BLaER1 treated with 17β-estradiol and CSF1 and Interleukin-3, amounts not matched to agents 10 nM and 100 nM (cell line): ENCODE data around the gene CEP170B.
"Not testable (repeated sequence)": the region's sequence is repeated elsewhere in the genome, so short reads cannot be mapped to it uniquely, and the experiment has no call there.

Experiments
- H3K27ac ChIP-seq, 11 experiments: shearing (Covaris generic); formaldehyde crosslinking; 2 replicates each; pipeline ENCODE4 v1.8.1; 2022
- H3K27me3 ChIP-seq, 11 experiments: shearing (Covaris generic); formaldehyde crosslinking; 2 replicates each; pipeline ENCODE4 v1.8.1; 2022
- H3K36me3 ChIP-seq, 11 experiments: shearing (Covaris generic); formaldehyde crosslinking; 2 replicates each; pipeline ENCODE4 v1.8.1; 2022
- H3K4me1 ChIP-seq, 10 experiments: shearing (Covaris generic); formaldehyde crosslinking; 2 replicates each; pipeline ENCODE4 v1.8.1; 2022
- H3K4me2 ChIP-seq, 11 experiments: shearing (Covaris generic); formaldehyde crosslinking; 2 replicates each; pipeline ENCODE4 v1.8.1; 2022
- H3K4me3 ChIP-seq, 10 experiments: shearing (Covaris generic); formaldehyde crosslinking; 2 replicates each; pipeline ENCODE4 v1.8.1; 2022
- H3K9ac ChIP-seq, 11 experiments: shearing (Covaris generic); formaldehyde crosslinking; 2 replicates each; pipeline ENCODE4 v1.8.1; 2022
- H3K9me3 ChIP-seq, 11 experiments: shearing (Covaris generic); formaldehyde crosslinking; replicated peaks in 1 of 11; 2 replicates each; pipeline ENCODE4 v1.8.1; 2022
- H4K20me1 ChIP-seq, 11 experiments: shearing (Covaris generic); formaldehyde crosslinking; 2 replicates each; pipeline ENCODE4 v1.8.1; 2022
- Cebpa-rat ChIP-seq, 11 experiments: shearing (Covaris generic); IDR thresholded peaks; 2 replicates each; pipeline ENCODE4 v1.8.1; 2022

The CEP170B gene

DNA sequence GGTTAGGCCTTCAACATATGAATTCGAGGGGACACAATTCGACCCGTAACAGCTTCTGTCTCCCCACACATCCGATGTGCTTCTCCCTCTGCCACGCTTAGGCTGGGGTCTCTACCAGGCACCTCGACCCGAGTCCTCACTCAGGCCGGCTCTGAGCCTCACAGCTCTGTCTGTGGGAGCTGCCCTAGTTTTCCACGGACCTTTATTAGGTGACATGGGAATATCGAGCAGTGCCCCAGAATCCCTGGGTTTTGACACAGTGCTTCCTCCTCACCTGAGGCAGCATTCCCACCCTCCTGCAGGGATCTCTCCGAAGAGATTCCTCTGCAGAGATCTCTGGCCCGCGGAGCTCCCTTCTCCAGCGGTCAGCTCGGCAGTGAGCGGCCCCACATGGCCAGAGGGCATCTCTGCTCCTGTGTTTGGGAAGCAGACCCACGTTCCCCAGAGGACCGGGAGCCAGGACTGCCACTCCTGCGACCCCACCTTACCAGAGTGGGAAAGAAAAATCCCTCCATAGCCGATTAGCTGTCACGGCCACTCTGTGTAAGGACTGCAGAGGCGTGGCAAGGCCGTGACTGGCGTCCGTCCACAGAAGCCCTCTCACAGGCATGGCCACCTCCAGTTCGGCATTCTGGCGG lies 43.0 kb upstream of the CEP170B start:
- Histone ChIP-seq H3K27me3 (peaks cover 5 to 21% (median 16%) of the 10 kb centered on the region in 11 experiments; a peak in 21 of 22 replicates), H3K4me1 (peaks cover 6 to 17% (median 15%) of the 10 kb centered on the region in 10 experiments), H3K36me3 (peaks cover 0 to 12% (median 9%) of the 10 kb centered on the region in 11 experiments; a peak in 12 of 22 replicates), H3K4me2 (no peak overlapping the region), H4K20me1 (peaks cover 0 to 2% (median under 1%) of the 10 kb centered on the region in 11 experiments; a peak in 5 of 22 replicates), H3K4me3 (no peak overlapping the region), H3K9me3 (peaks cover 0 to 18% (median 8%) of the 10 kb centered on the region in 11 experiments; a peak in 12 of 22 replicates), H3K27ac (no peak overlapping the region), H3K9ac (0 out of 22 replicates have a peak overlapping the region, but pooled peaks of 1 of the 11 experiments have one; percentile 18)
- no peak for TF ChIP-seq Cebpa-rat (IDR thresholded peaks at IDR 0.05)

- H3K36me3 ChIP-seq, result peaks cover 0 to 8% (median 6%) of the 10 kb centered on the region in 11 experiments; a peak in 12 of 22 replicates
- H3K4me1 ChIP-seq, result peaks cover 10 to 20% (median 18%) of the 10 kb centered on the region in 10 experiments; a peak in 19 of 20 replicates
- peaks cover 0 to 12% (median 4%) of the 10 kb centered on the region in 11 experiments; a peak in 12 of 22 replicates for H3K9me3 ChIP-seq
- no peak overlapping the region for H3K9ac ChIP-seq
- no peak overlapping the region for H3K4me2 ChIP-seq
- peaks cover 5 to 26% (median 19%) of the 10 kb centered on the region in 11 experiments; a peak in 21 of 22 replicates for H3K27me3 ChIP-seq
- H3K4me3 ChIP-seq, result no peak overlapping the region
- H3K27ac ChIP-seq, result no peak overlapping the region
- no peak for TF ChIP-seq Cebpa-rat (IDR thresholded peaks at IDR 0.05)
- peaks cover 0 to 7% (median 4%) of the 10 kb centered on the region in 11 experiments; a peak in 7 of 22 replicates for H4K20me1 ChIP-seq
Observed at GRCh38 chr14:104822821-104823615, 42.0 kb upstream of the CEP170B start.

- Histone ChIP-seq H3K9me3 (peaks cover 0 to 10% (median 0%) of the 10 kb centered on the region in 11 experiments; a peak in 6 of 22 replicates), H3K9ac (no peak overlapping the region), H3K36me3 (no peaks in the 10 kb centered on the region; a peak in 4 of 22 replicates), H3K4me3 (no peak overlapping the region), H3K27me3 (peaks cover 5 to 26% (median 19%) of the 10 kb centered on the region in 11 experiments; a peak in 21 of 22 replicates), H3K27ac (no peak overlapping the region), H3K4me1 (peaks cover 10 to 21% (median 18%) of the 10 kb centered on the region in 10 experiments; a peak in 19 of 20 replicates), H3K4me2 (no peak overlapping the region), H4K20me1 (peaks cover 0 to 7% (median 4%) of the 10 kb centered on the region in 11 experiments; a peak in 7 of 22 replicates)
- TF ChIP-seq Cebpa-rat (IDR thresholded peaks at IDR 0.05), result no peak
Observed at GRCh38 chr14:104824353-104824997, 40.6 kb upstream of the CEP170B start.

DNA sequence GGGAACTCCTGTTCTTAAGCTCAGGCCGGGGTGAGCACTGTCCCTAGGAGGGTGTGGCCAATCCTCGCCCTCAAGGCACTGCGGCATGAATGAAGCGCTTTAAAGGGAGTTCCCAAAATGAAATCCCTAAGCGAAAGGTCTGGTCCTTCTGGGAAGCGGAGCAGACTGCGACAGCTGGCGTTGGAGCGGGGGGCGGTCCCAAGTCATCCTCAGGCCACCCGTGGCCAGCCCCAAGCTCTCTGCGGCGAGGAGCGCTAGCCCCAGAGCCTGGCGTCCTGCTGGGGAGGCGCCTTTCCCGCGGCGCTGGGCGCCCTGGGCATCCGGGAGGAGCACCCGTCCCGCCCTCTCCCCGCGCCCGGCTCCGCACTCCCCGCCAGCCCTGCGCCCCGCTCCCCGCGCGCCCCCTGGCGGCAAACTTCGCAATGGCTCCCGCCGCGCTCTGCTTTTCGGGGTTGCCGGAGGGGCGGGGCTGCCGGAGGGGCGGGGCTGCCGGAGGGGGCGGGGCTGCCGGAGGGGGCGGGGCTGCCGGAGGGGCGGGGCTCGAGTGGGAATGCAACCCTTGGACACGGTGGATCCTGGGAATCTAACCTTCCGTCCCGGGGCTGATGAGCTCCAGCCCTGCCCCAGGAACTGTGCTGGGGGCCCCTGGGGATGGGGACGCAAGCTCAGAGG lies 38.7 kb upstream of the CEP170B start:
- no peak for TF ChIP-seq Cebpa-rat (IDR thresholded peaks at IDR 0.05)
- H4K20me1 ChIP-seq, result peaks cover 0 to 7% (median 4%) of the 10 kb centered on the region in 11 experiments; a peak in 7 of 22 replicates
- H3K4me3 ChIP-seq, result peak overlapping the region; percentile 61 to 74 (median 64)
- peak overlapping the region; percentile 53 to 78 (median 69); a peak in 19 of 22 replicates for H3K9ac ChIP-seq
- H3K27me3 ChIP-seq, result peaks cover 5 to 26% (median 19%) of the 10 kb centered on the region in 11 experiments; a peak in 21 of 22 replicates
- peak overlapping the region in 1 of 11 experiments; percentile 46; a peak in 2 of 22 replicates for H3K27ac ChIP-seq
- peaks cover 10 to 21% (median 18%) of the 10 kb centered on the region in 10 experiments; a peak in 19 of 20 replicates for H3K4me1 ChIP-seq
- H3K9me3 ChIP-seq, result peaks cover 0 to 10% (median 0%) of the 10 kb centered on the region in 11 experiments; a peak in 6 of 22 replicates
- H3K4me2 ChIP-seq, result peak overlapping the region; percentile 90 to 100 (median 98)
- H3K36me3 ChIP-seq, result no peaks in the 10 kb centered on the region; a peak in 3 of 22 replicates

DNA sequence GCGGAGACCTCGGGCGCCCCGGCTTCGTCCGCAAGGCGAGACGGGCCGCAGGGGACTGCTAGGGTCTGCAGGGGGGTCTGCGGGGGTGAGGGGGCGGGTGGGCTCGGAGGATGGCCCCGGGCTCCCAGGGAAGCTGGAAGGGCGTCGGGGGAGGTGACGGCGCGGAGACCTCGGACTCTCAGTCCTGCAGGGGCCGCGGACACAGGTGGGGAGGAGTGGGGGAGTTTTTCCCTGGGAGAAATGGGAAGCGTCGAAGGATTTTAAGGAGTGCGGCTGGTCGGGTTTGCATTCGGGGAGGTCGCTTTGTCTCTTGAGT lies 38.2 kb upstream of the CEP170B start:
- H3K9ac ChIP-seq, result peak overlapping the region in 6 of 11 experiments; percentile 0 to 44 (median 18); a peak in 3 of 22 replicates
- H3K9me3 ChIP-seq, result peaks cover 0 to 10% (median 0%) of the 10 kb centered on the region in 11 experiments; a peak in 6 of 22 replicates
- peaks cover 0 to 7% (median 4%) of the 10 kb centered on the region in 11 experiments; a peak in 7 of 22 replicates for H4K20me1 ChIP-seq
- no peak for TF ChIP-seq Cebpa-rat (IDR thresholded peaks at IDR 0.05)
- H3K36me3 ChIP-seq, result no peaks in the 10 kb centered on the region; a peak in 2 of 22 replicates
- H3K4me1 ChIP-seq, result peaks cover 10 to 21% (median 18%) of the 10 kb centered on the region in 10 experiments; a peak in 19 of 20 replicates
- peaks cover 5 to 26% (median 19%) of the 10 kb centered on the region in 11 experiments; a peak in 21 of 22 replicates for H3K27me3 ChIP-seq
- peak overlapping the region; percentile 69 to 99 (median 90) for H3K4me2 ChIP-seq
- H3K27ac ChIP-seq, result no peak overlapping the region
- H3K4me3 ChIP-seq, result peak overlapping the region in 6 of 10 experiments; percentile 38 to 66 (median 61); a peak in 12 of 20 replicates

DNA sequence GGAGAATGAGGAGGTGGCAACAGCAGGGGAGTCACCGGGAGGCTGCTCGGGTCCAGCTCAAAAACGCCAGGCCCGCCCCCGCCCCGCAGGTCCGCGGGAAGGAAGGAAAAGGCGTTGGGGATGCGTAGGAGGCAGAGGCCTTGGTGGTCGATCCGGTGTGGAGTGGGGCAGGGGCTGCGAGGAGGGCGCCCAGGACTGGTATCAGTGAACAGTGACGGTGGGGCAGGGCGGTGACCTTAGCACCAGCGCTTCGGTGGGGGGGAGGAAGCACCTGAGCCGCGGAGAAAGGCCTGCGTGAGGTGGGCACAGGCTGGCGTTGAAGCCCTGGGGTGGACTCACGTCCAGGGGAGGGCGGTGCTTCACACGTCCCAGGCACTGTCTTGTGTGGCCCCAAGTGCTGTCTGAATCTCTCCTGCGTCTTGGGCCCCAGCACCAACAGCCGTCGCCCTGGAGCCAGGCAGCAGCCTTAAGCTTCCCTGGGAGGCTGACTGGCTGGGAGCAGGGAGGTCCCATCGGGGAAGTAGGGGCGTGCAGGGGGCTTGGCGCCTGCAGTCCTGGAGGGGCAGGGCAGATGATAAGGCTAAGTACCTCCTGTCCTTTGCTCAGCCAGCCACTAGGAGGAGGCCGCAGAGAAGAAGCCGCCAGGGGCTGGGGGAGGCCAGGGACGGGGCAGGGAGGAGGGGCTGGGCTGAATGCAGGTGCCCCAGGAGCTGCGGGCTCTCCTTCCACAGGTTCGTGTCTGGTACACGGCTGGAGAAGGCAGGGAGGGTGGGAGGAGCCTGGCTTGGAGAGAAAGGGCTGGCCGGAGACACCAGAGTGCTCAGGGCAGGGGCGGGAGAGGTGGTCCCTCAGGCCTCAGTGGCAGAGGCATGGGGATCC lies 37.7 kb upstream of the CEP170B start:
- Histone ChIP-seq H4K20me1 (peaks cover 0 to 7% (median 4%) of the 10 kb centered on the region in 11 experiments; a peak in 7 of 22 replicates), H3K9ac (peak overlapping the region in 6 of 11 experiments; percentile 0 to 44 (median 18); a peak in 3 of 22 replicates), H3K27ac (no peak overlapping the region), H3K9me3 (peaks cover 0 to 10% (median 0%) of the 10 kb centered on the region in 11 experiments; a peak in 6 of 22 replicates), H3K36me3 (no peaks in the 10 kb centered on the region), H3K4me1 (peaks cover 10 to 21% (median 18%) of the 10 kb centered on the region in 10 experiments; a peak in 19 of 20 replicates), H3K4me2 (peak overlapping the region; percentile 69 to 99 (median 90)), H3K27me3 (peaks cover 5 to 26% (median 19%) of the 10 kb centered on the region in 11 experiments; a peak in 21 of 22 replicates), H3K4me3 (peak overlapping the region in 6 of 10 experiments; percentile 38 to 66 (median 61); a peak in 12 of 20 replicates)
- no peak for TF ChIP-seq Cebpa-rat (IDR thresholded peaks at IDR 0.05)

GRCh38 chr14:104830781-104831180 lies 34.3 kb upstream of the CEP170B start:
- Histone ChIP-seq H3K9me3 (no peaks in the 10 kb centered on the region), H3K27ac (no peak overlapping the region), H3K4me2 (no peak overlapping the region), H3K9ac (no peak overlapping the region), H3K4me1 (peaks cover 10 to 16% (median 14%) of the 10 kb centered on the region in 10 experiments; a peak in 19 of 20 replicates), H3K36me3 (no peaks in the 10 kb centered on the region), H3K4me3 (no peak overlapping the region), H4K20me1 (peaks cover 0 to 7% (median 4%) of the 10 kb centered on the region in 11 experiments; a peak in 7 of 22 replicates), H3K27me3 (peaks cover 2 to 13% (median 9%) of the 10 kb centered on the region in 11 experiments; a peak in 20 of 22 replicates)
- no peak for TF ChIP-seq Cebpa-rat (IDR thresholded peaks at IDR 0.05)

GRCh38 chr14:104836171-104836935 lies 28.7 kb upstream of the CEP170B start:
- H3K27me3 ChIP-seq, H3K4me2 ChIP-seq, H3K27ac ChIP-seq, H3K9me3 ChIP-seq, H3K4me1 ChIP-seq, H3K9ac ChIP-seq, H4K20me1 ChIP-seq, H3K36me3 ChIP-seq, H3K4me3 ChIP-seq: not testable (repeated sequence)
